Right atrium auricular region (tissue), 2 donors: Measurements from ENCODE around the gene BBX. TPM values are rescaled to one million over a fixed set of nuclear protein-coding genes. Genes with fewer than 3 reads are reported as not detected.

ENCODE experiments used
- DNase-seq: peaks from one replicate; pipeline ENCODE4 v3.0.0-alpha.2; 2019; ENCODE audit warnings: low spot score
- H3K27ac ChIP-seq, 2 donors: fragments of 200-600 bp; sonication (generic); 1 replicate in 1 of 2; 2 replicates in 1 of 2; pipeline ENCODE4 v1.5.1; 2016 to 2019
- H3K27me3 ChIP-seq, 2 donors: fragments of 200-600 bp; sonication (generic); one replicate each; pipeline versions ENCODE4 v1.5.1 to v1.6.0; 2017 to 2019
- H3K36me3 ChIP-seq: fragments of 200-600 bp; sonication (generic); one replicate; pipeline ENCODE4 v1.5.1; 2016
- H3K4me1 ChIP-seq, 2 donors: fragments of 200-600 bp; sonication (generic); one replicate each; pipeline versions ENCODE4 v1.5.1 to v1.6.0; 2017 to 2019
- H3K4me3 ChIP-seq, 2 donors: fragments of 200-600 bp; sonication (generic); 1 replicate in 1 of 2; 2 replicates in 1 of 2; pipeline ENCODE4 v1.5.1; 2017 to 2019; ENCODE audit warnings: mild to moderate bottlenecking in 1 of 2, moderate library complexity in 1 of 2
- H3K9me3 ChIP-seq, 2 donors: fragments of 200-600 bp; sonication (generic); one replicate each; pipeline ENCODE4 v1.5.1; 2019
- total RNA-seq, 2 donors: library from RNA; depleted of rRNA; stranded (reverse); fragments of >200 nt; gene quantifications; one replicate each; pipeline ENCODE4 v1.1.0, GENCODE V29; 2016
- TF ChIP-seq, protein P1 (sequence below), 2 donors: fragments of 200-600 bp; sonication (generic); IDR thresholded peaks; one replicate each; pipeline ENCODE4 v1.5.1; 2019; ENCODE audit warnings: antibody characterized with exemption in 2 of 2

BBX gene
- total RNA-seq, 2 donors from 2014 or later, result 33.8 to 57.2 TPM

DNA sequence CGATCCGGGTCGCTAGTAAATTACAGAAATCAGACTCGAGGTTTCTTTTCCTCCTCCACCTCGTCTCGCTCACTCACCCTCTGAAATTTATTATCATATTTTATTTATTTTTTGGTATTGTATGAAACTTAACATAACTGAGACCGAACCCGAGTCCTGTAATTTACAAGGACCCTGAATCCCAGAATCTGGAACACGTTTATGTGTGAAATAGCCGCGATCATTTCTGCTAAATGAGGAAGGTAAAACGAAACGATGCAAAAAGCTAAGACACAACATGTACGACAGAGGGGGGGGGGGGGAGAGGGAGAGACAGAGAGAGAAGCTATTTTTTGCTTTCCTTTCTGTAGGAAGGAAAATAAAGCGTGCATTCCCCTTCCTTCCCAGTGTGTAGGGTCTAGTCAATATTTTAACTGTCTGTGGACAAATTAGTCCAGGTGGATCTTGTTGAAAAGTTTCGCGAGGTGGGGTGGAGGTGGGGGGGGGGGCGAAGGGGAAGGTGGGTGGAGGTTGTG is 1.6 kb downstream of the BBX start:
- H3K4me3 ChIP-seq, result peak overlapping the region; percentile 68 to 92
- TF ChIP-seq, protein P1, sequence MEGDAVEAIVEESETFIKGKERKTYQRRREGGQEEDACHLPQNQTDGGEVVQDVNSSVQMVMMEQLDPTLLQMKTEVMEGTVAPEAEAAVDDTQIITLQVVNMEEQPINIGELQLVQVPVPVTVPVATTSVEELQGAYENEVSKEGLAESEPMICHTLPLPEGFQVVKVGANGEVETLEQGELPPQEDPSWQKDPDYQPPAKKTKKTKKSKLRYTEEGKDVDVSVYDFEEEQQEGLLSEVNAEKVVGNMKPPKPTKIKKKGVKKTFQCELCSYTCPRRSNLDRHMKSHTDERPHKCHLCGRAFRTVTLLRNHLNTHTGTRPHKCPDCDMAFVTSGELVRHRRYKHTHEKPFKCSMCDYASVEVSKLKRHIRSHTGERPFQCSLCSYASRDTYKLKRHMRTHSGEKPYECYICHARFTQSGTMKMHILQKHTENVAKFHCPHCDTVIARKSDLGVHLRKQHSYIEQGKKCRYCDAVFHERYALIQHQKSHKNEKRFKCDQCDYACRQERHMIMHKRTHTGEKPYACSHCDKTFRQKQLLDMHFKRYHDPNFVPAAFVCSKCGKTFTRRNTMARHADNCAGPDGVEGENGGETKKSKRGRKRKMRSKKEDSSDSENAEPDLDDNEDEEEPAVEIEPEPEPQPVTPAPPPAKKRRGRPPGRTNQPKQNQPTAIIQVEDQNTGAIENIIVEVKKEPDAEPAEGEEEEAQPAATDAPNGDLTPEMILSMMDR (IDR thresholded peaks at IDR 0.05), result no peak
- H3K9me3 ChIP-seq, result no peaks in the 10 kb centered on the region
- H3K36me3 ChIP-seq, result no peaks in the 10 kb centered on the region
- peak overlapping the region; percentile 92 to 97 for H3K27ac ChIP-seq
- H3K4me1 ChIP-seq, result peaks cover 0 to 11% of the 10 kb centered on the region in 2 donors
- H3K27me3 ChIP-seq, result no peaks in the 10 kb centered on the region
- no peak for DNase-seq

DNA sequence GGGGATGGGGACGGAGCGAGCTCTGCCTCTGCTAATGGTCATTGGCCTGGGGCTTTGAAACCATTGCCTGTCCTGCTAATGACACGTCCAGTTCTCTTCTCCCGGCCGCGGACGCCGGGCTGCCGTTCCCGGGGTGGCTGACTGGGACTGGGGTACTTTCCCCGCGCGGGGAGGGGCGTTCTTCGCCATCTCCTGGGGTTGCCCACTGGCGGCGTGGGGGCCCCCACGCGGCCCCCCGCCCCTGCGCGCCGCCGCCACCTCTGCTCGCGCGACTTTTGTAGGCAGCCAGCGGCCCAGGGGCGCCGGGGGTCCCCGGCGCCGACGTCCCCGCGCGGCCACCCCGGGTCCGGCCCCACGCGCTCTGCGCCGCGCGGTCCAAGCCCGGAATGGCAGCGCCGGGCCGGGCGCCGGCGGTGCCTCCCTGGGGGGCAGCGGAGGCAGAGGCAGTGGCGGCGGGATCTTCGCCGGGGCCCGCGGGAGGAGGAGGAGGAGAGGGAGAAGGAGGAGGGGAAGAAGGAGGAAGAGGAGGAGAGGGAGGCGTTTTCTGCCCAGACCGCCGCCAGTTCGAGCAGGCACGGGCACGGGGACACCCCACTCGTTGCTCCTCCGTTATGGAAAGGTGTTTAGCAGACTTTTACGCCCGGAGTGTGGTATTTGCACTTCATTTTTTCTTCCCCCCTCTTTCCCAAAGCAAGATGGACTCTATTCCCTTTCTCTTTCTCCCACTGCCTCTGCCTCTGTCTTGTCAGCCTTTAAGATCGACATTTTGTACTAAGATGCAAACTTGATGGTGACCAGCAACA is 2.3 kb downstream of the BBX start:
- H3K4me3 ChIP-seq, result peak overlapping the region; percentile 68 to 92
- H3K36me3 ChIP-seq, result no peaks in the 10 kb centered on the region
- TF ChIP-seq, protein P1 (IDR thresholded peaks at IDR 0.05), result no peak
- H3K27me3 ChIP-seq, result no peaks in the 10 kb centered on the region
- peaks cover 0 to 11% of the 10 kb centered on the region in 2 donors for H3K4me1 ChIP-seq
- peak; percentile 62 for DNase-seq
- H3K27ac ChIP-seq, result peak overlapping the region; percentile 92 to 97
- H3K9me3 ChIP-seq, result no peaks in the 10 kb centered on the region

DNA sequence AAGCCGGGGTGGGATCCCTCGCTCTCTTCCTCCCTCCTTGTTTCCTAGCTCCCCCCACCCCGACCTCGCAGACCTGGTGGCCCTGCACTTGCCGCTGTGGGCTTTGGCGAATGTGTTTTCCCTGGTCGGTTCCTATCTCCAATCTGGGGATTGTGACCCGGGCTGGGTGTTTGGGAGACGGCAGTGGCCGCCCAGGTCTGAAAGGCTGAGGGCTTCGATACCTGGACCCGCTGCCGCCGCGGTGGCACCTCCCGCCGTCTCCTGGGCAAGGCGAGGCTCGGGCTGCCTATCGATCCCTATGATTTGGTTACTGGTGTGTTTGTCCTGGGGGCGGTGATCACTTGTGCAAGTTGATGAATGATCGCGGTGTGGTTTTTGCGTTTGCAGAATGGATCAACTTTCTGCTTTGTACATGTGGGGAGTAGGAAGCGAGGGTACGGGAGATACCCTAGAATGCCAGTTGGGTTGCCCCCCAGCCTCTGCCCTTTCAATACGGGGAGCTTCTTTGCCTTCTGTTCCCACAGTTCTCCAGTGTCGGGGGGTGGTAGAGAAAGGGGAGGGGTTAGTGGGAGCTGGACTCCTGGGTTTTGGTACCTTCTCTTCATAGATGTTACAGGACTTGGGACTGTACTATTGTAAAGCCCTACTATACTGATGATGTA is 3.0 kb downstream of the BBX start:
- H3K4me1 ChIP-seq, result peaks cover 0 to 11% of the 10 kb centered on the region in 2 donors
- TF ChIP-seq, protein P1 (IDR thresholded peaks at IDR 0.05), result no peak
- H3K36me3 ChIP-seq, result no peaks in the 10 kb centered on the region
- DNase-seq, result no peak
- H3K27ac ChIP-seq, result peak overlapping the region in 1 of 2 donors; percentile 97
- H3K4me3 ChIP-seq, result peak overlapping the region; percentile 68 to 92
- no peaks in the 10 kb centered on the region for H3K27me3 ChIP-seq
- no peaks in the 10 kb centered on the region for H3K9me3 ChIP-seq

DNA sequence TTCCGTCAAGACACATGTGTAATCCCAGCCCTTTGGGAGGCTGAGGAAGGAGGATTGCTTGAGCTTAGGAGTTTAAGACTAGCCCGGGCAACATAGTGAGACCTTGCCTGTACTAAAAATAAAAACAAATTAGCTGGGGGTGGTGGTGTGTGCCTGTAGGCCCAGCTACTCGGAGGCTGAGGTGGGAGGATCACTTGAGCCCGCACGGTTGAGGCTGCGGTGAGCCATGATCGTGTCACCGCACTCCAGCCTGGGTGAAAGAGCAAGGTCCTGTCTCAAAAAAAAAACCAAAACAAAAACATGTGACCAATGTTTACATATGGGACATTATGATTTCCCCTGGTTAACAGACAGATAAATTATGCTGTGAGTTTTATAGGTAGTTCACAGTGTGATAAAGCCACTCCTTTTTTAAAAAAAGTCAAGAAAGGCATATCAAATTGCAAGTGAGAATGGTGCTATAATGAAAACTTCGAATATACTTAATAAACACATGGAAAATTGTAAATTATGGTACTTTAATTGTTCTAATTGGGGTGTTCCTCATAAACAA is 9.2 kb downstream of the BBX start:
- DNase-seq, result no peak
- Histone ChIP-seq H3K9me3 (no peaks in the 10 kb centered on the region), H3K4me3 (no peak overlapping the region), H3K4me1 (no peaks in the 10 kb centered on the region), H3K27ac (no peak overlapping the region), H3K27me3 (no peaks in the 10 kb centered on the region), H3K36me3 (no peaks in the 10 kb centered on the region)
- TF ChIP-seq, protein P1 (IDR thresholded peaks at IDR 0.05), result no peak

DNA sequence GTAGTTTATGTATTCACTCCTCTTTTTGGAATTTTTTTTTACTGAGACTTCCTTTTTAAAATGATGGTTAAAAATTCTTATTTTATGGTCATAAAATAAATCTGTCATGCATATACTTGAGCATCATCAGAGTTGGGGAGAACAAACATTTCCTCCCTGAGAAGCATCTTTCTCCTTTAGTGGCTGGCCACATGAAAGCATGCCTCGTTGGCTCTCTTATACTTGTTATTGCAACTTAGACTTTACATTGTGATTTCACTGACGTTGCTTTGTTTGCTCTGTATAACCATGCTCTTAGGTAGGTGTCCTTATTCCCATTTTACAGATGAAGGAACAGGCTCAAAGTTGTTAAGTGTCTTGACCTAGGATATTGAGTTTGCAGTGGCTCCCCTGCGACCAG is 18.1 kb downstream of the BBX start:
- no peak overlapping the region for H3K27ac ChIP-seq
- no peaks in the 10 kb centered on the region for H3K9me3 ChIP-seq
- no peaks in the 10 kb centered on the region for H3K27me3 ChIP-seq
- no peak overlapping the region for H3K4me3 ChIP-seq
- no peaks in the 10 kb centered on the region for H3K4me1 ChIP-seq
- no peaks in the 10 kb centered on the region for H3K36me3 ChIP-seq
- TF ChIP-seq, protein P1 (IDR thresholded peaks at IDR 0.05), result no peak
- no peak for DNase-seq
